ENCODE results near the gene DRG1.
"Not testable (repeated sequence)": the region's sequence is repeated elsewhere in the genome, so short reads cannot be mapped to it uniquely, and the experiment has no call there.

DRG1 gene

GRCh38 chr22:31399211-31400022 lies at the start of gene DRG1:
TSS of gene DRG1 (plus strand) at chr22:31399604. CDS start at chr22:31399684, 80 bp downstream.
- DNase-seq, result peak; percentile 96 to 99

- DNase-seq, result no peak
Observed at GRCh38 chr22:31349960-31350359, 49.4 kb upstream of the DRG1 start.

- peak; percentile 76 to 90 for DNase-seq
Observed at GRCh38 chr22:31350410-31350863, 49.0 kb upstream of the DRG1 start.

GRCh38 chr22:31354515-31354914 lies 44.9 kb upstream of the DRG1 start:
- peak in 1 of 2 experiments; percentile 22 for DNase-seq

- no peak for DNase-seq
Observed at GRCh38 chr22:31360029-31360428, 39.4 kb upstream of the DRG1 start.

- DNase-seq, result no peak
Observed at GRCh38 chr22:31361743-31362142, 37.7 kb upstream of the DRG1 start.

GRCh38 chr22:31363885-31364465 lies 35.4 kb upstream of the DRG1 start:
- DNase-seq, result no peak

- DNase-seq, result no peak
Observed at GRCh38 chr22:31367426-31367825, 32.0 kb upstream of the DRG1 start.

GRCh38 chr22:31377612-31378011 lies 21.8 kb upstream of the DRG1 start:
- DNase-seq, result no peak

- no peak for DNase-seq
Observed at GRCh38 chr22:31378123-31378522, 21.3 kb upstream of the DRG1 start.

- DNase-seq, result not testable (repeated sequence)
Observed at GRCh38 chr22:31378651-31379050, 20.8 kb upstream of the DRG1 start.

GRCh38 chr22:31393893-31394292 lies 5.5 kb upstream of the DRG1 start:
- no peak for DNase-seq

- no peak for DNase-seq
Observed at GRCh38 chr22:31394326-31394725, 5.1 kb upstream of the DRG1 start.

- peak in 1 of 2 experiments; percentile 4 for DNase-seq
Observed at GRCh38 chr22:31398231-31398630, 1.2 kb upstream of the DRG1 start.

GRCh38 chr22:31400023-31400397 lies 606 bp downstream of the DRG1 start:
- no peak for DNase-seq

- DNase-seq, result not testable (repeated sequence)
Observed at GRCh38 chr22:31402350-31402749, 2.9 kb downstream of the DRG1 start.

GRCh38 chr22:31425331-31426050 lies 26.1 kb downstream of the DRG1 start:
- DNase-seq, result no peak

- no peak for DNase-seq
Observed at GRCh38 chr22:31431950-31432349, 32.5 kb downstream of the DRG1 start.

- no peak for DNase-seq
Observed at GRCh38 chr22:31436132-31436531, 36.7 kb downstream of the DRG1 start.

GRCh38 chr22:31439808-31440207 lies 40.4 kb downstream of the DRG1 start:
- no peak for DNase-seq

- no peak for DNase-seq
Observed at GRCh38 chr22:31440681-31441080, 41.3 kb downstream of the DRG1 start.

- no peak for DNase-seq
Observed at GRCh38 chr22:31441652-31442051, 42.2 kb downstream of the DRG1 start.

GRCh38 chr22:31442768-31443489 lies 43.5 kb downstream of the DRG1 start:
- no peak for DNase-seq

All from NCI-H446 (cell line).